GM18907 (cell line): ENCODE data around the gene PPM1D.
A peak's percentile ranks its signal among the peaks of the same experiment; 100 is the strongest.

Source experiments
- ATAC-seq: cut with Tn5 transposase; IDR thresholded peaks from one replicate; pipeline ENCODE4 v1.9.1; 2021; ENCODE audit warnings: mild to moderate bottlenecking, moderate library complexity; ENCODE audit not compliant: unreplicated experiment

Gene PPM1D

GRCh38 chr17:60618080-60618479 is 18.1 kb downstream of the PPM1D start:
- no peak for ATAC-seq

DNA sequence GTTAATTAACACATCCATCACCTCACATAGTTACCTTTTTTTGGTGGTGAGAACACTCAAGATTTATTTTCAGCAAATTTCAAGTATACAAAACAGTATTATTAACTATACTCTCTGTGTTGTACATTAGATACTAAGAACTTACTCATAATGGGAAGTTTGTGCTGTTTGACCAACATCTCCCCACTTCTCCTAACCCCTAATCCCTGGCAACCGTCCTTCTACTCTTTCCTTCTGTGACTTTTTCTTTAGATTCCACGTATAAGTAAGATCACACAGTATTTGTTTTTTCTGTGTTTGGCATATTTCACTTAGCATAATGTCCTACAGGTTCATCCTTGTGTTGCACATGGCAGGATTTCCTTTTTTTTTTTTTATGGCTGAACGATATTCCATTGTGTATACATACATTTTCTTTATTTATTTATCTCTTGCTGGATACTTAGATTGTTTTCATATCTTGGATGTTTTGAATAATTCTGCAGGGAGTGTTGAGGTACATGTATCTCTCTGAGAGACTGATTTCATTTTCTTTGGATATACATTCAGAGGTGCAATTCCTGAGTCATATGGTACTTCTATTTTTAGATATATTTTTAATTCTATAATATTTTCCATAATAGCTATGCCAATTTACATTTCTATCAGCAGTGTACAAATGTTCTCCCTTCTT is 19.0 kb downstream of the PPM1D start:
- ATAC-seq: no peak

DNA sequence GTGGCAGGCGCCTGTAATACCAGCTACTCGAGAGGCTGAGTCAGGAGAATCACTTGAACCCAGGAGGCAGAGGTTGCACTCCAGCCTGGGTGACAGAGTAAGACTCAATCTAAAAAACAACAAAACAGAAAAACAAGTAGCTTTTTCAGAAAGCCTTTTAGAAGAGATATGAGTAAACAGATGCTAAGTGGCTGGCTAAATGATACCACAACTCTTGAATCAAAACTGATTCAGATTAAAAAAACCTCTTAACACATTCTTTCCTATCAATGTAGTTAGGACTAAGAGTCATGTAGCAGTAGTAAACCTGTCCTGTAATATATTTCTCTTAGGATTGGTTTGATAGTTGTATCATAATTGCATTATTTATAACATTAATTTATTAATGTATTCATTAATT is 23.0 kb downstream of the PPM1D start:
- ATAC-seq: no peak

GRCh38 chr17:60623415-60623814 is 23.4 kb downstream of the PPM1D start:
- ATAC-seq: no peak

GRCh38 chr17:60627124-60627523 is 27.1 kb downstream of the PPM1D start:
- no peak for ATAC-seq

- ATAC-seq: no peak
Observed at GRCh38 chr17:60628252-60628889, 28.4 kb downstream of the PPM1D start.

DNA sequence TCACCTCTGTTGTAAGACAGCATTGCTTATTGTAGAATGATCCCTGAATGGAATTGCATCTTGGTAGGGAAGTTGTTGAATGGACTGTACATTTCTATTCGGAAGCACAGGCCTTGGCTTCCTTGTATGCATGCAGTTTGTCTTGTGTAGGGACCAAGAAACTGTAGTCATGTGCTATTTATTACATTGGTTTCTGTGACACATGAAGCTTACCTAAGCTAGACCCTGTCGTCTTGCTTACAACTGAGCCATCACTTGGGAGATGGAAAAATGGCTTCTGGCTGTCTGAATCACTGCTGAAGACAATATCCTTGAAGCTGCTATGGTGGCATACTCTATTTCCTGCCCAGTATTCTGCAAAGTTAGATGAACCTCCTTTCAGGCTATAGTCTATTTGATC is 29.1 kb downstream of the PPM1D start:
- no peak for ATAC-seq

- ATAC-seq: no peak
Observed at GRCh38 chr17:60630352-60630751, 30.4 kb downstream of the PPM1D start.

DNA sequence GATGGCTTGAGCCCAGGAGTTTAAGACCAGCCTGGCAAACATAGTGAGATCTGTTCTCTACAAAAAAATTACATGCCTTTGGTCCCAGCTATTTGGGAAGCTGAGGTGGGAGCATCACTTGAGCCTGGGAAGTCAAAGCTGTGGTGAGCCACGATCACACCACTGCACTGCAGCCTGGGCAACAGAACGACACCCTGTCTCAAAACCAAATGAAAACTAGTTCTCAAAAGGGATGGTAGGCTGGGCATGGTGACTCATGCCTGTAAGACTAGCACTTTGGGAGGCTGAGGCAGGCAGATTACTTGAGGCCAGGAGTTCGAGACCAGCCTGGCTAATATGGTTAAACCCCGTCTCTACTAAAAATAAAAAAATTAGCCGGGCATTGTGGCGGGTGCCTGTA is 31.1 kb downstream of the PPM1D start:
- ATAC-seq: no peak

GRCh38 chr17:60637683-60638082 is 37.7 kb downstream of the PPM1D start:
- no peak for ATAC-seq

DNA sequence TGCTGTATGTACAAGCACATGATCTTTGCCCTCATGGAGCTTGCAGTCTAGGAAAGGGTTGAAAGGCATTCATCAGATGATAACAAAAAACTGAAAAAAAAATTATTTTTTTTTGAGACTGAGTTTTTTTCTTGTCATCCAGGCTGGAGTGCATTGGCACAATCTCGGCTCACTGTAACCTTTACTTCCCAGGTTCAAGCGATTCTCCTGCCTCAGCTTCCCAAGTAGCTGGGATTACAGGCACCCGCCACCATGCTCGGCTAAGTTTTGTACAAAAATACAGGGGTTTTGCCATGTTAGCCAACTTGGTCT is 39.0 kb downstream of the PPM1D start:
- ATAC-seq: no peak

- ATAC-seq: no peak
Observed at GRCh38 chr17:60640503-60640902, 40.5 kb downstream of the PPM1D start.

DNA sequence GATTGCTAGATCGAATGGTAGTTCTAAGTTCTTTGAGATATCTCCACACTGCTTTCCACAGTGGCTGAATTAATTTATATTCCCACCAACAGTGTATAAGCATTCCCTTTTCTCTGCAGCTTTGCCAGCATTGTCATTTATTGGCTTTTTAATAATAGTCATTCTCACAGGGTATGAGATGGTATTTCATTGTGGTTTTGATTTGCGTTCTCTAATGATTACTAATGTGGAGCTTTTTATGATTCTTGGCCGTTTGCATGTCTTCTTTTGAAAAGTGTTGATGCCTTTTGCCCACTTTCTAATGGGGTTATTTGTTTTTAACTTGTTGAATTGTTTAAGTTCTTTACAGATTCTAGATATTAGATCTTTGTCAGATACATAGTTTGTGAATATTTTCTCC is 41.1 kb downstream of the PPM1D start:
- ATAC-seq: no peak

DNA sequence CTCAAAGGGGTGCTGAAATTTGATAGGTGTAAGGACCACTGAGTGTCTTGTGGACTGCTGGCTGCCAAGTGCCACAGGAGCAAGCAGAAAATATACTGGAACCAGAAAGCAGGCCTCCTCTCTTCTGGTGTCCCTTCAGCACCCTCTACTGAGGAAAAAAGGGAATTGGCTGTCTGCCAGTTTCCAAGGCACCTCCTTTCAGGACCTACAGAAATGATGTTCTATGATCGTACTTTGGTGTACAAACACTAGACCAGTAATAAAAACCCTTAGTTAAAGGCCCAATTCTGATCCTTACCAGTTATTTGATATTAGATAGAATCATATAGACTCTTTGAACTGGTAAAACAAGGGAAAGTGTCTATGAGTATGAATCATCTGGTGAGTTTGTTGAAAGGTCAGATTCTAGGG is 41.8 kb downstream of the PPM1D start:
- no peak for ATAC-seq

DNA sequence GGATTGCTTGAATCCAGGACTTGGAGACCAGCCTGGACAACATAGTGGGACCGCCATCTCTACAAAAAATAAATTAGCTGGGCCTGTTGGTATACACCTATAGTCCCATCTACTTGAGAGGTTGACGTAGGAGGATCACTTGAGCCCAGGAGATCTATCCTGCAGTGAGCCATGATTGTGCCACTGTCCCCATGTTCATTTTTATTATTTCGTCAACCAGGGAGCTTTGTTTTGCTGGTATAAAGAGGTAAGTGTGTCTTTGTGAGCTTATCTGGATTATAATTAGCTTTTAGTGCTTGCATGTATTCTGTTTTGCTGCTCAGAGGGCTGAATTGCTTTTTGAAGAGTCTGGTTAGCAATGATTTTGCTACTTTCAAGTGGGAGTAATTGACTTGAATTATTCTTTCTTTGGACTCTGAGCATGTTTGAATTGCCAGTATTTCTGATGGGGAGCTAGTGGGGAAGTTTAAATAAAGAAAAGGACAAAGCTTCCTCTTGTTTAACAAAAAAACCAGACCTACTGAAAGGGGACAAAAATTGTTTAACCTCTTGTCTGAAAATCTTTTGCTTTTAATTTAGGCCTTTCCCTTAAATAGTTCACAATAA is 46.0 kb downstream of the PPM1D start:
- ATAC-seq: no peak

GRCh38 chr17:60646701-60647100 is 46.7 kb downstream of the PPM1D start:
- no peak for ATAC-seq

- no peak for ATAC-seq
Observed at GRCh38 chr17:60647705-60648104, 47.7 kb downstream of the PPM1D start.

GRCh38 chr17:60652454-60653247 is 52.7 kb downstream of the PPM1D start:
- ATAC-seq: peak; percentile 93

DNA sequence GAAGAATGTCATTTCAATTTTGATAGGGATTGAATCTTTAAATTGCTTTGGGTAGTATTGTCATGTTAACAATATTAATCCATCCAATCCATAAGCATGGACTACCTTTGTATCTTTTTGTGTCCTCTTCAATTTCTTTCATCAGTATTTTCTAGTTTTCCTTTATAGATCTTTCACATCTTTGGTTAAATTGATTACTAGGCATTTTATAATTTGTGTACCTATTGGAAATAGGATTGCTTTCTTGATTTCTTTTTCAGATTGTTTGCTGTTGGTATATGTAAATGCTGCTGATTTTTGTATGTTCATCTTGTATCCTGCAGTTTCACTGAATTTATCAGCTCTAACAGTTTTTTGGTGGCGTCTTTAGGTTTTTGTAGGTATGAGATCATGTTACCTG is 53.6 kb downstream of the PPM1D start:
- no peak for ATAC-seq

GRCh38 chr17:60656499-60656898 is 56.5 kb downstream of the PPM1D start:
- no peak for ATAC-seq

- ATAC-seq: no peak
Observed at GRCh38 chr17:60659156-60659555, 59.2 kb downstream of the PPM1D start.

GRCh38 chr17:60661489-60661888 is 61.5 kb downstream of the PPM1D start:
- ATAC-seq: no peak
